CD4-positive, alpha-beta T cell treated with Interleukin-2 at 100 ng/mL for 4 hours (primary cell): ENCODE measurements around the gene IL17C.
"Not testable (repeated sequence)": the region's sequence is repeated elsewhere in the genome, so short reads cannot be mapped to it uniquely, and the experiment has no call there.

Experiments
- DNase-seq: peaks from one replicate; pipeline ENCODE4 v3.0.0-alpha.2; 2020; ENCODE audit warnings: low spot score

IL17C gene

DNA sequence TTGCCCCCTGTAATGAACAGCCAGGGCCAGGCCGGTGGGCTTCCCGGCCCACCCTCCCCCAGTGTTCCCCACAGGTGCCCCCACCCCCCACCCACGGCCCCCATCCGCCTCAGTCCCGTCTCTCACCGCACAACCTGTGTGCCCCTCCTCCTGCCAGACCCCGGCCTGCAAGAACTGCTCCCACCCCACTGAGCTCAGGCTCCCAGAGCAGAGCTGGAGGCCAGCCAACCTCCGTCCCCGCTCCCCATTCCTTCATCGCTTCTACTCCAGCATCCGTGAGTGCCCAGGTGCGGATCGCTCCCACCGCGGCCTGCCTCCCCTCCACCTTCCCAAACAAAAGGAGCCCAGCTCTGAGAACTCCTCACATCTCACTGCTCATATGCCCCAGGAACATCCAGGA lies 20.3 kb downstream of the IL17C start:
- no peak for DNase-seq

DNA sequence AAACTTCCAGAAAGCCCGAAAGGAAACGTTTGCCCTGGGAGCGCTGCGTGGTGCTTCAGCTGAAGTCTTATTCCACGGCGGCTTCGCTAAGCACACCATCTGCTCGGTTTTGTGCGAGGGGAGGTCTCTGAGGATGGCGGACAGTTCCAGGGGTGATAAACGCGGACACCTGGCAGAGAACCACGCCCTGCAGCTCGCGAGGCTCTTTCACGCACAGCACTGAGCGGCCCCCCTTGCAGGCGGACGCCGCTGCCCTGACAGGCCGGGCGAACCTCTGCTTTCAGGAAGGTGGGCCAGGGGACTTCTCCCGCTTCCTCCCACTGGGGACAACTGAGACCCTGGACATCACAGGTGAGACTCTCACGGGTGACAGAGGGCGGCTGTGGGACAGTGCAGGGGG lies 20.8 kb downstream of the IL17C start:
- no peak for DNase-seq

DNA sequence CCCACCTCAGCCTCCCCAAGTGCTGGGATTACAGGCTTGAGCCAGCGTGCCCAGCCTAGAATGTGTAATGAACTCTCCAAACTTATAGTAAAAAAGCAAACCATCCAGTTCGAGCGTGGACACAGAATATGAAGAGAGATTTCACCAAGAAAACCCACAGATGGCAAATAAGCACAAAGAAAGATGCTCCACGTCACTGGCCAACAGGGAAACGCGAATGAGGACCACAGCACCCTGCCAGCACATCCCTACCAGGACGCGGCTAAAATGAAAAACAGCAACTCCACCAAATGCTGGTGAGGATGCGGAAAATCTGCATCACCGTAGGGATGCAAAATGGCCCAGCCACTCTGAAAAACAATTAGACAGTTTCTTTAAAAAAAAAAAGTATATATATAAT lies 23.1 kb downstream of the IL17C start:
- no peak for DNase-seq

DNA sequence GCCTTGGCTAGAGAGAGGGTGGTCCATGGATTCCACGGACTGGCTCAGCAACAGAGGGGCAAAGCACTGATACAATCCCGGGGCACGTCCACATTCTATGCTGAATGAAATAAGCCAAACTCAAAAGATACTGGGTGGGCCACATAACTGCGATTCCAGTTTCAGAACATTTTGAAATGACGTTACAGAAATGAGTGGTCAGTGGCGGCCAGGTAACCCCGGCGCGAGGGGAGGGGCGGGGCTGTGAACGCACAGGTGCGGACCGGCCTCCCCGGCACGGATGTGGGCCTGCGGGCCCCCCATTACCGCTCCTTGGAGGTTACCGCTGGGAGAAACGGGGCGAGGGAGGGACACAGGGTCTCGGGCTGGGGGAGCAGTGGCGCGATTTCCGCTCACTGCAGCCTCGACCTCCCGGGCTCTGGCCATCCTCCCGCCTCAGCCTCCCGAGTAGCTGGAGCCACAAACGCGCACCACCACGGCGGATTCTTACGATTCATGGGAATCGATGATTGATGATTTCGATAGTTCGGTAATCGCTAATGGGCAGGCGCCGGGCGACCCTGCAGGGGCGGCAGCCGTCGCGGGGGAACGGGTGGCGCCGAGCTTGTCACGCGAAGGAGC lies 24.0 kb downstream of the IL17C start:
- no peak for DNase-seq

DNA sequence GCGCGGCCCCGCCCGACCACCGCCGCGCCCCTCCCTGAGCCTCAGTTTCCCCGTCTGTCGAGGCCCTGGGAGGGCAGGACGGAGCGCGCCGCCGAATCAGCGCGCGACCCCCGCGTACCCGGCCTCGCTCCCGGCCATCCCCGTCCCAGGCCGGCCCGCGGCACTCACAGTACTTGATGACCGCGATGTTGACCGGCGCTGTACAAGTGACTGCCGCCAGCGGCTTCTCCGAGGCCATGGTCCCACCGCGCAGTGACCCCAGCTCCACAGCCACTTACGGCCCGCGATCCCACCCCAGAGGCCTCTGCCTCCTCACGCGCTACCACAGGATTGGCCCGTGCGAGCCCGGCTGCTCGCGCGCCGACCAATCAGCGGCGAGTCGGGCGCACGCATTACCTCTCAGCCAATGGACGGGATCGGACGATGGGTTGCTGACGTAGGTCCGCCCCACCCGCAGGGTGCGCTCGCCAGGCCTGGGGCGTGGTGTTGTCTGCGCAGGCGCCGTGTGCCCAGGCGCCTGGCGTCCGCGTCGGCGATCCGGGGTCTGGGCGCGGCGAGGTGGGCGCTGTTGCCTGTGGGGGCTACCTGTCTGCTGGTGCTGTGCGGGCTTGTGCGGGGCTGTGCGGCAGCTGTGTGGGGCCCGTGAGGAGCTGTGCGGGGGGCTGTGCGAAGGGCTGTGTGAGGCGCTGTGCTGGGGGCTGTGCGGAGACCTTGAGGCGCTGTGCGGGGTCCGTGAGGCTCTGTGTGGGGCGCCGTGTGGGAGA lies 24.7 kb downstream of the IL17C start, which contains the start of gene MVD:
TSS of gene MVD (minus strand) at position 249 of the 764 bp plus-strand sequence. CDS start at position 238, 11 bp downstream.
- DNase-seq, result peak; percentile 96

DNA sequence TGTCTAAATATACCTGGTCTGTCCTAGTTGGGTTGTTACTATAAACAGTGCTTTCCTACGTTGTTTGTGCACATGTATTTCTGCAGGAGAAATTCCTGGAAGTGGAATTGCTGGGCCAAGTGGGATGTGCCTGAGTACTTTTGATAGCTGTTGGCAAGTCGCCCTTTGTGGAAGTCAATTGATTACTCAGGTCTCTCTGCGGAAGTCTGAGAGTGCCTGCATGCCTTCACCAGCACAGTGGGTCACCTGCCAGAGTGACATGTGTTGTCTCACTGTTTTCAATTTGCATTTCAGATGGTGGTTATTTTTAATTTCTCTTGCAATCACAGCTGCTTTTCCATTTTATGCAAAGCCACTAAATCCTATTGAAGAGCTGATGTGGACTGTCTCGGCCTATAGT lies 26.8 kb downstream of the IL17C start:
- no peak for DNase-seq

- no peak for DNase-seq
Measured at GRCh38 chr16:88665570-88665969, 27.2 kb downstream of the IL17C start.

DNA sequence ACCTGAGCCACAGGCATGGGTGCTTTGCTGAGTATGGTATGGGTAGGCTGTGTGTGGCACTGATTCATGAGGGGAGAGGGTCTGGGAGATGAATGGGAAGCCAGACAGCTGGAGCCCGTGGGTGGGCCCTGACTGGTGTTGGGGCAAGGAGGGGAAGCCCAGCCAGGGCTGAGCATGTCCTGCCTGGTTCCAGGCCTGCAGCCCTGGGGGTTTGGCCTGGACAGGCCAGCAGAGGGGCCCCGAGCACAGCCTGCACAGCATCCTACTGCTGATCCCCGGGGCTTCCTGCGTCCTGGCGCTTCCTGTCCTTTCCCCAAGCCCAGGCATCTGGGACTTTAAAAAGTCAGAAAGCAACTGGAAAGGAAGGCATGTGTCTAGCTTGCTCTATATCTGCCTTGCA lies 29.1 kb downstream of the IL17C start:
- no peak for DNase-seq

- DNase-seq, result not testable (repeated sequence)
Measured at GRCh38 chr16:88669493-88669892, 31.1 kb downstream of the IL17C start.

DNA sequence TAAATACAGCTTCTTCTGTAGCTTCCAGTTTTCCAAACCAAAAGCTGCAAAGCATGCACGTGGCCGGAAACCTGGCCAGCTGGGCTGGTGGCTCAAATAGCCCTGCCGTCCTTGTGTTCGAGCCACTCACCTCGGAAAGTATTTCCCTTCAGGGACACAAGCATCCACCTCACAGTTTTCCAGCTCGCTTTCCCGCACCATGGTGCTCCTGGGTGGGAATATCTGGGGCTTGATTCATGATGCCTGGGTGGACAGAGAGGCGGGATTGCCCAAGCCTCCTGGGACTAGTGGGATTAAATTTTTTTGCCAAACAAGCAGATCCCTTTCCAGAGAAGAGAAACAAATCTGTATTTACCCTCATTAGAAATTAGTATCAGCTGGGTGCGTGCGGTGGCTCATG lies 31.6 kb downstream of the IL17C start:
- DNase-seq, result no peak

DNA sequence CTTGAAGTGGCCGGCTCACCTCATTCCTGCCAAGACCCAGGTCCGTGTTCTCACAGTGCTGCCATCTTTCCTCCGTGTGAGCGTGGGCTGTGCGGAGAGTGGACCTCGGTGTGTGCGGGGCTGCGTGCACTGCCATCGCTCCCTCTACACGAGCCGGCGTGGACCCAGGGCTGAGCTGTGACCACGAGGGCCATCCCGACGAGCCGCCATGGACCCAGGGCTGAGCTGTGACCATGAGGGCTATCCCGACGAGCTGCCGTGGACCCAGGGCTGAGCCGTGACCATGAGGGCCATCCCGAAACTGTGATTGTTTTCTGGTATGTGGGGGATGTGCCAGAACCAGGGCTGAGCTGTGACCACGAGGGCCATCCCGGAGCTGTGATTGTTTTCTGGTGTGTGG lies 33.4 kb downstream of the IL17C start:
- no peak for DNase-seq

DNA sequence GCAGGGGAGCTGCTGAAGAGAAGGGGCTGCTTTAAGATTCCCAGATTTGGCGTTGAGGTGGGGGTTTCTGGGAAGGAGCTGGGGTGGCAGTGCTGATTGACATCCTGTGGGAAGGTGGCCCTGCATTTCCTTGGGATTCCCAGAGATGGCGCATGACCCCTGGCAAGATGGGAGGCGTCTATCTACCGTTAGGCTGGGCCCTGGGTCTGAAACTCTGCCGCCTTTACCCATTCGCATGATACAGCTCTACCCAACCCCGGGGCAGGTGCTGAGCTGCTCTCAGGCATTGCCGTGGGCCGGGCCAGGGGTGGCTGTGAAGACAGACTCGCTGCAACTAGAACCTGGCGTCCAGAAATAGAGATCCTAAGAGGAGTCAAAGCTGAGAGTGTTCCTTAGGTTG lies 34.4 kb downstream of the IL17C start:
- DNase-seq, result no peak

- no peak for DNase-seq
Measured at GRCh38 chr16:88673716-88674379, 35.5 kb downstream of the IL17C start.

DNA sequence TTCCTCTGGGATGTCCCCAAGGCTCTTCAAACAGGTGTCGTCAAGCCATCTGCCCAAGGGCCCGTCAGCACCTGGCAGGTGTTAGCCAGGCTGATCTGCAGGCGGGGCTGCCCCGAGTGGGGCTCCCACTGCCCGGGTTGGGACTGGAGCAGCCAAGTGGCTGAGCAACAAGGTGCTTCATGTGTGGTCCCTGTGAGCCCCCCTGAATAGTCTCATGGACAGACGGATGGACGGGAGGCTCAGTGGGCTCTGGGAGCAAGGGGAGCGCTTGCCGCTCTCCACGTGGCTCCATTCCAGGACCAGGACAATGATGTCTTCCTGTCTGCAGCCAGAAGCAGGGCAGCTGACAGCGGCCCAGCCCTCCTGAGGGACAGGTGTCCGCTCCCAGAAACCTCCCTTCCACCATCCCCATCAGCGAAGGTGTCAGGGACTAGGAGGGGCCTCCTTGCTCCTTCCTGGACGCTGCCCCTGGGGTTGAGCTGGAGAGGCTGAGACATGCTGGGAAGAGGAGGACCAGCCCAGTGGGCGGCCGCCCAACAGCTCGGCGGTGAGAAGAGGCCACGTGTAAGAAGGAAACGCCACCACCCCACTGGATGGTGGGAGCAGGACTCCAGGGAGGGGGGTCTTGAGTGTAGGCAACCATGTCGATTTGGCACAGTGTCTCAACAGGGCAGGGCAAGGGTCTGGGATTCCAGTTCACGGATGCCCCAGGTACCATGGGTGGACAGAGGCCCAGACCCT lies 38.3 kb downstream of the IL17C start:
- DNase-seq, result no peak

- no peak for DNase-seq
Measured at GRCh38 chr16:88677721-88678120, 39.3 kb downstream of the IL17C start.

DNA sequence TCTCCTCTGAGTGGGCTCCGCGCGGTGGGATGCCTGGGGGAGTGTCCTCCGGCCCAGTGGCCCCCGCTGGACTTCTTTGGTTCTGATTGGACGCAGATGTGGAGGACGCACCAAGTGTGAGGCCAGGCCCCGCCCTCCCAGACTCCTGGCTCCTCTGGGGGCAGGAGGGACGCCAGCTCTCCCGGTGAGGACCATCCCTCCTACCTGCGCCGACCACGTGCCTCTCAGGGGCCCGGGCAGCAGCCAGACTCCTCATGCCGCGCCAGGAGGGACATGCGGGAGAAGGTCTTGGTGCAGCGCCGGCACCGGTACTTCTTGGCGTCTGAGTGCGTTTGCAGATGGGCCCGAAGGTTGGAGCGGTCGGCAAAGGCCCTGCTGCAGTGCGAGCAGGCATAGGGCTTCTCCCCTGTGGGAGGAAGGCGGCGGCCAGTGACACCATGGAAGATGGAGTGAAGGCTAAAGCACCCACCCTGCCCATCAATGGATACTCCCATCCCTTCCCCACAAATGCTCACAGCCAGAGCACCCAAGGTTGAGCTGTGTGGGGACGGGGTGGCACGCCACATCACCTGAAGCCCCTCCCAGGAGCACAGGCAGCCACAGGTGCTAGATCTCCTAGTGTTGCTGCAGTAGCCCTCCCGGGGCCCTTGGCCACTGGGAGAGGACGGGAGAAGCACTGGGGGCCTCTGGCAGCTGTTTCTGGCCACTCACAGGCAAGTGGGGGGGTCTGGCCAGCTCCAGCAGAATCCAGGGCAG lies 40.0 kb downstream of the IL17C start:
- no peak for DNase-seq

DNA sequence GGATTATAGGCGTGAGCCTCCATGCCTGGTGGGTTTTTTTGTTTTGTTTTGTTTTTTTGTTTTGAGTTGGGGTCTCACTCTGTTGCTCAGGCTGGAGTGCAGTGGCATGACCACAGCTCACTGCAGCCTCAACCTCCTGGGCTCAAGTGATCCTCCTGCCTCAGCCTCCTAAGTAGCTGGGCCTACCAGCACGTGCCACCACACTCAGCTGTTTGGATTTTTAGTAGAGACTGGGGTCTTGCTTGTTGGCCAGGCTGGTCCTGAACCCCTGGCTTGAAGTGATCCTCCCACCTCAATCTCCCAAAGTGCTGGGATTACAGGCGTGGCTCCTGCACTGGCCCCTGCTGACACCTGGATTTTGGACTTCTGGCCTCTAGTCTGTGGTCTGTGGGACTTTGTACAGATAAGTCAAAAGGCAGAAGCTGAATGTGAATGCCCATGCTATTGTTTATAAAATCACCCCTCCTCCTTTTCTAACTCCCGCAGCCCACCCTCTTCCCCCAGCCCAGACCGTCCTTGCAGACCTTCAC lies 42.2 kb downstream of the IL17C start:
- DNase-seq, result no peak

GRCh38 chr16:88681084-88681680 lies 42.8 kb downstream of the IL17C start:
- DNase-seq, result peak; percentile 49

- peak; percentile 59 for DNase-seq
Measured at GRCh38 chr16:88681709-88682451, 43.5 kb downstream of the IL17C start.

GRCh38 chr16:88684569-88685155 lies 46.3 kb downstream of the IL17C start:
- no peak for DNase-seq
